Skeletal muscle satellite cell (primary cell): ENCODE data around the gene PLCD3.

Source experiments
- H3K27me3 ChIP-seq: 2 replicates; pipeline ENCODE4 v1.7.0; 2013; ENCODE audit warnings: low read length; ENCODE audit not compliant: control insufficient read depth, insufficient read depth
- H3K36me3 ChIP-seq: 2 replicates; pipeline ENCODE4 v1.7.0; 2013; ENCODE audit warnings: mild to moderate bottlenecking, control low read depth, low read length; ENCODE audit not compliant: insufficient read depth
- H3K4me1 ChIP-seq: 2 replicates; pipeline ENCODE4 v1.7.0; 2013; ENCODE audit warnings: low read length; ENCODE audit not compliant: control insufficient read depth, insufficient read depth
- H3K4me2 ChIP-seq: 2 replicates; pipeline ENCODE4 v1.7.0; 2013; ENCODE audit warnings: mild to moderate bottlenecking, low read length
- H3K4me3 ChIP-seq: 2 replicates; pipeline ENCODE4 v1.7.0; 2013; ENCODE audit warnings: low read length
- H3K9ac ChIP-seq: 2 replicates; pipeline ENCODE4 v1.7.0; 2013; ENCODE audit warnings: mild to moderate bottlenecking, low read depth, low read length, moderate library complexity
- H3K9me3 ChIP-seq: replicated peaks from 2 replicates; pipeline ENCODE4 v1.7.0; 2013; ENCODE audit warnings: mild to moderate bottlenecking, control low read depth, low read length

The PLCD3 gene

GRCh38 chr17:45138911-45139532 is 6.7 kb upstream of the PLCD3 start:
- Histone ChIP-seq H3K4me2 (no peak overlapping the region), H3K9me3 (no peaks in the 10 kb centered on the region), H3K36me3 (no peaks in the 10 kb centered on the region), H3K9ac (no peak overlapping the region), H3K4me1 (peaks cover 13% of the 10 kb centered on the region), H3K4me3 (no peak overlapping the region), H3K27me3 (no peaks in the 10 kb centered on the region)

DNA sequence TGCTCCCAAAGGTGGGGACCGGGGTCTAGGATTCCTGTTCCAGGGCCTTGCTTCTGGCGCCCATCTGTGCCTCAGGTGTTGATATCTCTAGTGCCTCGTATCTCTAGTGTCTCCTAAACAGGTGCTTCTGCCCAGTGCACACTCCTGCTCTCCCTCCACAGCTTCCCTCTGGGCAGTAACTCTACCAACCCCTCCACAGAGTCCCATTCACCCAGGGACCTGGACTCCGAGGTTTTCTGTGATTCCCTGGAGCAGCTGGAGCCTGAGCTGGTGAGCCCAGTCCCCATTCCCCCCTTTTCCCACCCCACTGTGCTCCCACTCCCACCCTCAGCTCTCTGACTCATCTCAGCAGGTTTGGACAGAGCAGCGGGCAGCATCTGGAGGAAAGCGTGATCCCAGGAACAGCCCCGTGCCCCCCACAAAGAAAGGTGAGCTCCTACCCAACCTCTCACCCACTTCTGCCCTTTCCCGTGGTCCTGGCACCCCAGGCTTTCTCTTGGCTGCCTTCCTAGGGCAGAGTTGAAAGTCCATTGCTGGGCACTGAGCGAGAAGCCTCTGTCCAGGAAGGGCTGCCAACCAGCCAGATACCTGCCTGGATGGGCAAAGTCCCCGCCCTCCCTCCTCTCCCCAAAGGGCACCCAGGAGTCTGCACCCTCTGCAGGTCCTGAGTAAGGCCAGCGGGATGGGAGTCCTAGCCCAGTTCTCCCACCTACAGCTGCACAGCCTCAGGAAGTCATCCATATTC is 5.4 kb upstream of the PLCD3 start:
- Histone ChIP-seq H3K36me3 (no peaks in the 10 kb centered on the region), H3K4me2 (no peak overlapping the region), H3K27me3 (no peaks in the 10 kb centered on the region), H3K9ac (no peak overlapping the region), H3K9me3 (no peaks in the 10 kb centered on the region), H3K4me3 (no peak overlapping the region), H3K4me1 (peaks cover 10% of the 10 kb centered on the region)

- Histone ChIP-seq H3K4me1 (peaks cover 10% of the 10 kb centered on the region), H3K27me3 (no peaks in the 10 kb centered on the region), H3K36me3 (no peaks in the 10 kb centered on the region), H3K4me2 (no peak overlapping the region), H3K9ac (no peak overlapping the region), H3K4me3 (no peak overlapping the region), H3K9me3 (no peaks in the 10 kb centered on the region)
These were observed 4.7 kb upstream of the PLCD3 start for GRCh38 chr17:45136846-45137560.

GRCh38 chr17:45135978-45136791 is 3.9 kb upstream of the PLCD3 start:
- Histone ChIP-seq H3K36me3 (no peaks in the 10 kb centered on the region), H3K27me3 (no peaks in the 10 kb centered on the region), H3K9ac (peak overlapping the region; percentile 72), H3K9me3 (no peaks in the 10 kb centered on the region), H3K4me1 (peaks cover 17% of the 10 kb centered on the region), H3K4me3 (peak overlapping the region; percentile 80), H3K4me2 (peak overlapping the region; percentile 95)

- peak within 1 kb of the TSS; percentile 80 for H3K4me3 ChIP-seq
- peaks cover 21% of the 10 kb centered on the region for H3K4me1 ChIP-seq
- no peaks in the 10 kb centered on the region for H3K9me3 ChIP-seq
- peak within 1 kb of the TSS; percentile 72 for H3K9ac ChIP-seq
- H3K36me3 ChIP-seq = no peaks in the 10 kb centered on the region
- H3K4me2 ChIP-seq = peak within 1 kb of the TSS; percentile 95
- no peaks in the 10 kb centered on the region for H3K27me3 ChIP-seq
These were observed 3.1 kb upstream of the PLCD3 start, which contains the start of gene ACBD4 for GRCh38 chr17:45135192-45135977. ACBD4 (plus strand) TSS chr17:45135687; CDS start chr17:45136145, 458 bp downstream.

GRCh38 chr17:45132572-45133463 is 503 bp upstream of the PLCD3 start:
- peaks cover 38% of the 10 kb centered on the region for H3K4me1 ChIP-seq
- H3K36me3 ChIP-seq = no peaks in the 10 kb centered on the region
- peak overlapping the region; percentile 91 for H3K9ac ChIP-seq

GRCh38 chr17:45131616-45132319 is 547 bp downstream of the PLCD3 start:
- H3K9me3 ChIP-seq = no peaks in the 10 kb centered on the region
- H3K9ac ChIP-seq = peak overlapping the region; percentile 91
- H3K4me2 ChIP-seq = peak overlapping the region; percentile 100
- H3K27me3 ChIP-seq = no peaks in the 10 kb centered on the region
- no peaks in the 10 kb centered on the region for H3K36me3 ChIP-seq
- peak overlapping the region; percentile 96 for H3K4me3 ChIP-seq
- H3K4me1 ChIP-seq = peaks cover 46% of the 10 kb centered on the region

More at GRCh38 chr17:45132572-45133463, 503 bp upstream of the PLCD3 start:
- Histone ChIP-seq H3K4me2 (peak overlapping the region; percentile 100), H3K9me3 (no peaks in the 10 kb centered on the region), H3K27me3 (no peaks in the 10 kb centered on the region), H3K4me3 (peak overlapping the region; percentile 96)

GRCh38 chr17:45130681-45131615 is 1.4 kb downstream of the PLCD3 start:
- Histone ChIP-seq H3K27me3 (no peaks in the 10 kb centered on the region), H3K36me3 (no peaks in the 10 kb centered on the region), H3K4me2 (peak overlapping the region; percentile 100), H3K9me3 (no peaks in the 10 kb centered on the region), H3K4me1 (peaks cover 43% of the 10 kb centered on the region), H3K9ac (no peak overlapping the region), H3K4me3 (peak overlapping the region; percentile 96)
